Measurements from ENCODE around the gene PRKX.

GRCh38 chrX:3699821-3700381, 13.5 kb downstream of the PRKX start:
- TF ChIP-seq, protein P1, sequence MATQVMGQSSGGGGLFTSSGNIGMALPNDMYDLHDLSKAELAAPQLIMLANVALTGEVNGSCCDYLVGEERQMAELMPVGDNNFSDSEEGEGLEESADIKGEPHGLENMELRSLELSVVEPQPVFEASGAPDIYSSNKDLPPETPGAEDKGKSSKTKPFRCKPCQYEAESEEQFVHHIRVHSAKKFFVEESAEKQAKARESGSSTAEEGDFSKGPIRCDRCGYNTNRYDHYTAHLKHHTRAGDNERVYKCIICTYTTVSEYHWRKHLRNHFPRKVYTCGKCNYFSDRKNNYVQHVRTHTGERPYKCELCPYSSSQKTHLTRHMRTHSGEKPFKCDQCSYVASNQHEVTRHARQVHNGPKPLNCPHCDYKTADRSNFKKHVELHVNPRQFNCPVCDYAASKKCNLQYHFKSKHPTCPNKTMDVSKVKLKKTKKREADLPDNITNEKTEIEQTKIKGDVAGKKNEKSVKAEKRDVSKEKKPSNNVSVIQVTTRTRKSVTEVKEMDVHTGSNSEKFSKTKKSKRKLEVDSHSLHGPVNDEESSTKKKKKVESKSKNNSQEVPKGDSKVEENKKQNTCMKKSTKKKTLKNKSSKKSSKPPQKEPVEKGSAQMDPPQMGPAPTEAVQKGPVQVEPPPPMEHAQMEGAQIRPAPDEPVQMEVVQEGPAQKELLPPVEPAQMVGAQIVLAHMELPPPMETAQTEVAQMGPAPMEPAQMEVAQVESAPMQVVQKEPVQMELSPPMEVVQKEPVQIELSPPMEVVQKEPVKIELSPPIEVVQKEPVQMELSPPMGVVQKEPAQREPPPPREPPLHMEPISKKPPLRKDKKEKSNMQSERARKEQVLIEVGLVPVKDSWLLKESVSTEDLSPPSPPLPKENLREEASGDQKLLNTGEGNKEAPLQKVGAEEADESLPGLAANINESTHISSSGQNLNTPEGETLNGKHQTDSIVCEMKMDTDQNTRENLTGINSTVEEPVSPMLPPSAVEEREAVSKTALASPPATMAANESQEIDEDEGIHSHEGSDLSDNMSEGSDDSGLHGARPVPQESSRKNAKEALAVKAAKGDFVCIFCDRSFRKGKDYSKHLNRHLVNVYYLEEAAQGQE (IDR thresholded peaks at IDR 0.05; ENCODE audit: insufficient read depth in 1 of 2, low read depth in 2 of 2, low read length in 1 of 2), result no peak
- TF ChIP-seq CTCF (IDR thresholded peaks at IDR 0.05) (no peak), POLR2AphosphoS5 (IDR thresholded peaks at IDR 0.05; ENCODE audit: low read depth, low read length) (no peak), SIN3A (IDR thresholded peaks at IDR 0.05; ENCODE audit: borderline replicate concordance, insufficient read depth, low read depth, low read length) (no peak)
